ENCODE measurements around the gene LYPD6B. TPM values are rescaled to one million over a fixed set of nuclear protein-coding genes. Genes with fewer than 3 reads are reported as not detected.

Gene LYPD6B
- total and polyA plus RNA-seq, 2 experiments from 2014 or later, result 1.7 to 3.6 TPM

- Mint-ChIP-seq H3K9me3 (no peaks in the 10 kb centered on the region), H3K4me1 (peaks cover 7% of the 10 kb centered on the region), H3K4me3 (no peak overlapping the region), H3K27ac (no peak overlapping the region), H3K36me3 (ENCODE audit: low read depth) (no peaks in the 10 kb centered on the region), H3K27me3 (ENCODE audit: insufficient read depth, low read depth, poor library complexity) (no peaks in the 10 kb centered on the region)
- ATAC-seq (no peak), DNase-seq (ENCODE audit: low spot score) (no peak)
- Histone ChIP-seq H3F3A (replicated peaks; ENCODE audit: low read depth) (no peaks in the 10 kb centered on the region), H3K36me3 (ENCODE audit: insufficient read depth) (no peaks in the 10 kb centered on the region), H3K4me3 (no peak overlapping the region), H2AFZ (no peak overlapping the region), H3K79me2 (replicated peaks; ENCODE audit: insufficient read depth) (no peaks in the 10 kb centered on the region), H4K20me1 (replicated peaks; ENCODE audit: insufficient read depth) (no peaks in the 10 kb centered on the region), H3K4me1 (ENCODE audit: insufficient read depth) (0 out of 2 replicates have a peak, but pooled peaks cover 3% of the 10 kb centered on the region), H3K27ac (ENCODE audit: low read depth) (no peak overlapping the region), H3K27me3 (ENCODE audit: insufficient read depth) (no peaks in the 10 kb centered on the region), H3K9me2 (ENCODE audit: insufficient read depth) (no peaks in the 10 kb centered on the region), H3K4me2 (no peak overlapping the region)
- TF ChIP-seq, protein P1, sequence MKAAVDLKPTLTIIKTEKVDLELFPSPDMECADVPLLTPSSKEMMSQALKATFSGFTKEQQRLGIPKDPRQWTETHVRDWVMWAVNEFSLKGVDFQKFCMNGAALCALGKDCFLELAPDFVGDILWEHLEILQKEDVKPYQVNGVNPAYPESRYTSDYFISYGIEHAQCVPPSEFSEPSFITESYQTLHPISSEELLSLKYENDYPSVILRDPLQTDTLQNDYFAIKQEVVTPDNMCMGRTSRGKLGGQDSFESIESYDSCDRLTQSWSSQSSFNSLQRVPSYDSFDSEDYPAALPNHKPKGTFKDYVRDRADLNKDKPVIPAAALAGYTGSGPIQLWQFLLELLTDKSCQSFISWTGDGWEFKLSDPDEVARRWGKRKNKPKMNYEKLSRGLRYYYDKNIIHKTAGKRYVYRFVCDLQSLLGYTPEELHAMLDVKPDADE (IDR thresholded peaks at IDR 0.05), result no peak
- TF ChIP-seq NANOG (IDR thresholded peaks at IDR 0.05; ENCODE audit: borderline replicate concordance), result no peak
- no peak for TF ChIP-seq REST (IDR thresholded peaks at IDR 0.05; ENCODE audit: unreplicated experiment)
- no peak for TF ChIP-seq EZH2phosphoT487 (IDR thresholded peaks at IDR 0.05; ENCODE audit: unreplicated experiment)
- TF ChIP-seq STAT1 (IDR thresholded peaks at IDR 0.05; ENCODE audit: unreplicated experiment), result no peak
- TF ChIP-seq, protein P2, sequence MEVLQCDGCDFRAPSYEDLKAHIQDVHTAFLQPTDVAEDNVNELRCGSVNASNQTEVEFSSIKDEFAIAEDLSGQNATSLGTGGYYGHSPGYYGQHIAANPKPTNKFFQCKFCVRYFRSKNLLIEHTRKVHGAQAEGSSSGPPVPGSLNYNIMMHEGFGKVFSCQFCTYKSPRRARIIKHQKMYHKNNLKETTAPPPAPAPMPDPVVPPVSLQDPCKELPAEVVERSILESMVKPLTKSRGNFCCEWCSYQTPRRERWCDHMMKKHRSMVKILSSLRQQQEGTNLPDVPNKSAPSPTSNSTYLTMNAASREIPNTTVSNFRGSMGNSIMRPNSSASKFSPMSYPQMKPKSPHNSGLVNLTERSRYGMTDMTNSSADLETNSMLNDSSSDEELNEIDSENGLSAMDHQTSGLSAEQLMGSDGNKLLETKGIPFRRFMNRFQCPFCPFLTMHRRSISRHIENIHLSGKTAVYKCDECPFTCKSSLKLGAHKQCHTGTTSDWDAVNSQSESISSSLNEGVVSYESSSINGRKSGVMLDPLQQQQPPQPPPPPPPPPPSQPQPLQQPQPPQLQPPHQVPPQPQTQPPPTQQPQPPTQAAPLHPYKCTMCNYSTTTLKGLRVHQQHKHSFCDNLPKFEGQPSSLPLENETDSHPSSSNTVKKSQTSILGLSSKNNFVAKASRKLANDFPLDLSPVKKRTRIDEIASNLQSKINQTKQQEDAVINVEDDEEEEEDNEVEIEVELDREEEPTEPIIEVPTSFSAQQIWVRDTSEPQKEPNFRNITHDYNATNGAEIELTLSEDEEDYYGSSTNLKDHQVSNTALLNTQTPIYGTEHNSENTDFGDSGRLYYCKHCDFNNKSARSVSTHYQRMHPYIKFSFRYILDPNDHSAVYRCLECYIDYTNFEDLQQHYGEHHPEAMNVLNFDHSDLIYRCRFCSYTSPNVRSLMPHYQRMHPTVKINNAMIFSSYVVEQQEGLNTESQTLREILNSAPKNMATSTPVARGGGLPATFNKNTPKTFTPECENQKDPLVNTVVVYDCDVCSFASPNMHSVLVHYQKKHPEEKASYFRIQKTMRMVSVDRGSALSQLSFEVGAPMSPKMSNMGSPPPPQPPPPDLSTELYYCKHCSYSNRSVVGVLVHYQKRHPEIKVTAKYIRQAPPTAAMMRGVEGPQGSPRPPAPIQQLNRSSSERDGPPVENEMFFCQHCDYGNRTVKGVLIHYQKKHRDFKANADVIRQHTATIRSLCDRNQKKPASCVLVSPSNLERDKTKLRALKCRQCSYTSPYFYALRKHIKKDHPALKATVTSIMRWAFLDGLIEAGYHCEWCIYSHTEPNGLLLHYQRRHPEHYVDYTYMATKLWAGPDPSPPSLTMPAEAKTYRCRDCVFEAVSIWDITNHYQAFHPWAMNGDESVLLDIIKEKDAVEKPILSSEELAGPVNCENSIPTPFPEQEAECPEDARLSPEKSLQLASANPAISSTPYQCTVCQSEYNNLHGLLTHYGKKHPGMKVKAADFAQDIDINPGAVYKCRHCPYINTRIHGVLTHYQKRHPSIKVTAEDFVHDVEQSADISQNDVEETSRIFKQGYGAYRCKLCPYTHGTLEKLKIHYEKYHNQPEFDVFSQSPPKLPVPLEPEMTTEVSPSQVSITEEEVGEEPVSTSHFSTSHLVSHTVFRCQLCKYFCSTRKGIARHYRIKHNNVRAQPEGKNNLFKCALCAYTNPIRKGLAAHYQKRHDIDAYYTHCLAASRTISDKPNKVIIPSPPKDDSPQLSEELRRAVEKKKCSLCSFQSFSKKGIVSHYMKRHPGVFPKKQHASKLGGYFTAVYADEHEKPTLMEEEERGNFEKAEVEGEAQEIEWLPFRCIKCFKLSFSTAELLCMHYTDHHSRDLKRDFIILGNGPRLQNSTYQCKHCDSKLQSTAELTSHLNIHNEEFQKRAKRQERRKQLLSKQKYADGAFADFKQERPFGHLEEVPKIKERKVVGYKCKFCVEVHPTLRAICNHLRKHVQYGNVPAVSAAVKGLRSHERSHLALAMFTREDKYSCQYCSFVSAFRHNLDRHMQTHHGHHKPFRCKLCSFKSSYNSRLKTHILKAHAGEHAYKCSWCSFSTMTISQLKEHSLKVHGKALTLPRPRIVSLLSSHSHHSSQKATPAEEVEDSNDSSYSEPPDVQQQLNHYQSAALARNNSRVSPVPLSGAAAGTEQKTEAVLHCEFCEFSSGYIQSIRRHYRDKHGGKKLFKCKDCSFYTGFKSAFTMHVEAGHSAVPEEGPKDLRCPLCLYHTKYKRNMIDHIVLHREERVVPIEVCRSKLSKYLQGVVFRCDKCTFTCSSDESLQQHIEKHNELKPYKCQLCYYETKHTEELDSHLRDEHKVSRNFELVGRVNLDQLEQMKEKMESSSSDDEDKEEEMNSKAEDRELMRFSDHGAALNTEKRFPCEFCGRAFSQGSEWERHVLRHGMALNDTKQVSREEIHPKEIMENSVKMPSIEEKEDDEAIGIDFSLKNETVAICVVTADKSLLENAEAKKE (CRISPR knock-in tag; IDR thresholded peaks at IDR 0.05), result no peak
- TF ChIP-seq CTCF (conservative IDR thresholded peaks at IDR 0.05; ENCODE audit: low read depth in 2 of 2), result no peak
- TF ChIP-seq CREB1 (CRISPR knock-in tag; IDR thresholded peaks at IDR 0.05; ENCODE audit: low read depth), result no peak
- no peak for TF ChIP-seq POLR2AphosphoS5 (IDR thresholded peaks at IDR 0.05; ENCODE audit: low read depth)
- TF ChIP-seq JUNB (IDR thresholded peaks at IDR 0.05; ENCODE audit: unreplicated experiment), result no peak
Measured at GRCh38 chr2:149132339-149132738, 93.8 kb downstream of the LYPD6B start.
